ENCODE results near the gene GSG1. TPM values are rescaled to one million over a fixed set of nuclear protein-coding genes. Genes with fewer than 3 reads are reported as not detected.
"Not testable (repeated sequence)": the region's sequence is repeated elsewhere in the genome, so short reads cannot be mapped to it uniquely, and the experiment has no call there.

Gene GSG1
- total RNA-seq, 1 donor from 2014 or later, result 6.8 TPM

GRCh38 chr12:13094367-13094766 lies 9.1 kb downstream of the GSG1 start:
- H3K9ac ChIP-seq (ENCODE audit: low read depth in 1 of 3, low read length in 3 of 3), result no peak overlapping the region
- H3K36me3 ChIP-seq (ENCODE audit: control insufficient read depth in 3 of 3, insufficient read depth in 3 of 3, low read length in 3 of 3), result no peaks in the 10 kb centered on the region
- no peak overlapping the region for H3K4me3 ChIP-seq (ENCODE audit: low read length in 3 of 3)
- peaks cover 0 to 4% (median 0%) of the 10 kb centered on the region in 3 donors for H3K27me3 ChIP-seq (ENCODE audit: control insufficient read depth in 3 of 3, insufficient read depth in 3 of 3, low read length in 3 of 3)
- no peaks in the 10 kb centered on the region for H3K9me3 ChIP-seq (ENCODE audit: control insufficient read depth in 3 of 3, low read length in 3 of 3)
- H3K27ac ChIP-seq (ENCODE audit: low read depth, low read length), result no peak overlapping the region
- peaks cover 7 to 11% (median 8%) of the 10 kb centered on the region in 3 donors for H3K4me1 ChIP-seq (ENCODE audit: control insufficient read depth in 3 of 3, insufficient read depth in 3 of 3, low read length in 3 of 3)

DNA sequence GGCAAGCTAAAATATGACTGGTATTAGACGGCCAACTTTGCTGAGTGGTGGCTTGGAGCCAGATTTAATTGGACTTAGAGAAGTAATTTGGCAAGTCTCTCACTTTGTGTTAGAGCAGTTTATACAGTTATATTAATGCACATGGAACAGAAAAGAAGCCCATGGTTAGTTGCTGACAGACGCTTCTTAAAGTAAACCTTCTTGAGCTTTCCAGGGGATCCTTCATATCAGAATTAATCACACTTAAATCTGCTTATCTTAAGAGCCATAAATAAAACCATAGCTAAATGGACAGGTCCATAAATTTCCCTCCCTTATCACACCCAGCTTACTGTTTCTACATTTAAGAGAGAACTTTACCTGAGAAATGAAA lies 9.6 kb downstream of the GSG1 start:
- Histone ChIP-seq H3K9ac (ENCODE audit: low read depth in 1 of 3, low read length in 3 of 3) (no peak overlapping the region), H3K4me1 (ENCODE audit: control insufficient read depth in 3 of 3, insufficient read depth in 3 of 3, low read length in 3 of 3) (peaks cover 3 to 6% (median 3%) of the 10 kb centered on the region in 3 donors), H3K4me3 (ENCODE audit: low read length in 3 of 3) (no peak overlapping the region), H3K9me3 (ENCODE audit: control insufficient read depth in 3 of 3, low read length in 3 of 3) (no peaks in the 10 kb centered on the region), H3K36me3 (ENCODE audit: control insufficient read depth in 3 of 3, insufficient read depth in 3 of 3, low read length in 3 of 3) (no peaks in the 10 kb centered on the region), H3K27me3 (ENCODE audit: control insufficient read depth in 3 of 3, insufficient read depth in 3 of 3, low read length in 3 of 3) (peaks cover 0 to 4% (median 0%) of the 10 kb centered on the region in 3 donors), H3K27ac (ENCODE audit: low read depth, low read length) (no peak overlapping the region)

DNA sequence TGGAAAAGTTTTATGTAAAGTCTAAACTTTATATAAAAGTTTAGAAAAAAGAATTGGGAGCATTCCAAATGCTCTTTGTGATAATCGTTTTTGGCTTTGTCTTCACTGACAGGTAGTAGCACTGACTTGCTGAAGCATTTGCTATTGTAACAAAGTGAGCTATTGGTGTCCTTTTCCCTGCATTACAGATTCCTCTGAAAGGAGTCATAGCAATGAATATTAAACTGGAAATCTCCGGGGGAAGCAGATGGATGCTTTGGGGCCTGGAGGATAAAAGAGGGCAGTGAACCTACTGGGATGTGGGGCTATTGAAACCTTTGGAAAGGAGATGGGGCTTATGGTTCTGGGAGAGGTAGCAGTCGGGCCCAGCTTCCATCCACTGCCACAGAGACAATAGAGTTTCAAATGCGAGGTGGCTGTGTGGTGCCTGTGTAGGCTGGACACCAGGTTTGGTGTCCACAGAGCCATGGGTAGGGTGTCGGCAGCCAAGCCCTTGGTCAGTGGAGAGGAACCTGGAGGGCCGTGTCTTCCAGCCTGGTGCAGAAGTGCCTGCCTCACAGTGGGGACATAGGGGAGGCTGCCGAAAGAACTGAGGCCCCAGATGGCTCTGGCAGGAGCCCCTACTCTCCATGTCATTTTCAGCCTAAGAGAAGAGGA lies 10.1 kb downstream of the GSG1 start:
- peaks cover 0 to 3% (median 3%) of the 10 kb centered on the region in 3 donors for H3K4me1 ChIP-seq (ENCODE audit: control insufficient read depth in 3 of 3, insufficient read depth in 3 of 3, low read length in 3 of 3)
- H3K27ac ChIP-seq (ENCODE audit: low read depth, low read length), result no peak overlapping the region
- no peak overlapping the region for H3K4me3 ChIP-seq (ENCODE audit: low read length in 3 of 3)
- no peak overlapping the region for H3K9ac ChIP-seq (ENCODE audit: low read depth in 1 of 3, low read length in 3 of 3)
- H3K36me3 ChIP-seq (ENCODE audit: control insufficient read depth in 3 of 3, insufficient read depth in 3 of 3, low read length in 3 of 3), result no peaks in the 10 kb centered on the region
- peaks cover 0 to 4% (median 0%) of the 10 kb centered on the region in 3 donors for H3K27me3 ChIP-seq (ENCODE audit: control insufficient read depth in 3 of 3, insufficient read depth in 3 of 3, low read length in 3 of 3)
- H3K9me3 ChIP-seq (ENCODE audit: control insufficient read depth in 3 of 3, low read length in 3 of 3), result no peaks in the 10 kb centered on the region

DNA sequence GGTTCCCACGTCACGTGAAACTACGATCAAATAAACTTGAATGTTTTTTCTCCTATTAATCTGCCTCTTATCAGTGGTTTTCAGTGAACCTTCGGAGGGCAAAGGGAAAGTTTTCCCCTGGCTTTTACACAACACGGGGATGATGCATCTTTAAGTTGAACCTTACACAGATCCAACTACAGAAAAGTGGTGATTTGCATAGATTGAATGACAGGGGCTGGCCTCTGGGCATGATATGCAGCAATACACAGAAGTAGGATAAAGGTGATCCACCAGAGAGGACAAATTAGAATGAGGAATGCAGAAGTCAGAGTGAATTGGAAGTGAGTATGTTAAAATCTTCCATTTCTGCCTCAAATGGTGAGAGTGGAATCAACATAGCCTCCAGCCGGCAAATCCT lies 11.6 kb downstream of the GSG1 start:
- no peak overlapping the region for H3K9ac ChIP-seq (ENCODE audit: low read depth in 1 of 3, low read length in 3 of 3)
- H3K27me3 ChIP-seq (ENCODE audit: control insufficient read depth in 3 of 3, insufficient read depth in 3 of 3, low read length in 3 of 3), result no peaks in the 10 kb centered on the region
- H3K4me1 ChIP-seq (ENCODE audit: control insufficient read depth in 3 of 3, insufficient read depth in 3 of 3, low read length in 3 of 3), result no peaks in the 10 kb centered on the region
- H3K9me3 ChIP-seq (ENCODE audit: control insufficient read depth in 3 of 3, low read length in 3 of 3), result no peaks in the 10 kb centered on the region
- H3K4me3 ChIP-seq (ENCODE audit: low read length in 3 of 3), result no peak overlapping the region
- no peak overlapping the region for H3K27ac ChIP-seq (ENCODE audit: low read depth, low read length)
- no peaks in the 10 kb centered on the region for H3K36me3 ChIP-seq (ENCODE audit: control insufficient read depth in 3 of 3, insufficient read depth in 3 of 3, low read length in 3 of 3)

- H3K36me3 ChIP-seq (ENCODE audit: control insufficient read depth in 3 of 3, insufficient read depth in 3 of 3, low read length in 3 of 3), result peaks cover 0 to 2% (median 0%) of the 10 kb centered on the region in 3 donors
- H3K27ac ChIP-seq (ENCODE audit: low read depth, low read length), result no peak overlapping the region
- no peak overlapping the region for H3K9ac ChIP-seq (ENCODE audit: low read depth in 1 of 3, low read length in 3 of 3)
- H3K9me3 ChIP-seq (ENCODE audit: control insufficient read depth in 3 of 3, low read length in 3 of 3), result no peaks in the 10 kb centered on the region
- H3K4me3 ChIP-seq (ENCODE audit: low read length in 3 of 3), result no peak overlapping the region
- H3K4me1 ChIP-seq (ENCODE audit: control insufficient read depth in 3 of 3, insufficient read depth in 3 of 3, low read length in 3 of 3), result no peaks in the 10 kb centered on the region
- H3K27me3 ChIP-seq (ENCODE audit: control insufficient read depth in 3 of 3, insufficient read depth in 3 of 3, low read length in 3 of 3), result no peaks in the 10 kb centered on the region
These were observed 13.4 kb downstream of the GSG1 start for GRCh38 chr12:13090054-13090453.

DNA sequence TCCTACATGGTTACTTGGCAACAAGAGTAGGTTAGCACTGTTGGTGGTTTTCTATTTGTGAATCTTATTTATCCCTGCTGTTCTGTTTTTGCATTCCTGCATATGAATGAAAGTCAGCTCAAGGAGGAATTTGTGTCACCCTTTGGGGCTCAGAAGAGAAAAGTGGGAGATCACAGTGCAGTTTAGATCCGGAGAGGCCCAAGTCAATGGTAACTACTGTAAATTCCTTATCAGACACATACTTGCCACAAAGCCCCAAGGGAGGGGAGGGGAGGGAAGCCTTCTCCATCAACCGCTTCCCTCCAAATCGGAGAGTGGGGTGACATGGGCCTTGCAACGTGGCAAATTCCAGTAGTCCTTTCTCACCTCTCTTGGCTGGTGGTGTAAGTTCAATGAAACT lies 15.0 kb downstream of the GSG1 start:
- peaks cover 0 to 2% (median 0%) of the 10 kb centered on the region in 3 donors for H3K36me3 ChIP-seq (ENCODE audit: control insufficient read depth in 3 of 3, insufficient read depth in 3 of 3, low read length in 3 of 3)
- no peak overlapping the region for H3K27ac ChIP-seq (ENCODE audit: low read depth, low read length)
- no peak overlapping the region for H3K9ac ChIP-seq (ENCODE audit: low read depth in 1 of 3, low read length in 3 of 3)
- no peak overlapping the region for H3K4me3 ChIP-seq (ENCODE audit: low read length in 3 of 3)
- no peaks in the 10 kb centered on the region for H3K27me3 ChIP-seq (ENCODE audit: control insufficient read depth in 3 of 3, insufficient read depth in 3 of 3, low read length in 3 of 3)
- no peaks in the 10 kb centered on the region for H3K4me1 ChIP-seq (ENCODE audit: control insufficient read depth in 3 of 3, insufficient read depth in 3 of 3, low read length in 3 of 3)
- no peaks in the 10 kb centered on the region for H3K9me3 ChIP-seq (ENCODE audit: control insufficient read depth in 3 of 3, low read length in 3 of 3)

- H3K9ac ChIP-seq (ENCODE audit: low read depth in 1 of 3, low read length in 3 of 3), result no peak overlapping the region
- no peak overlapping the region for H3K4me3 ChIP-seq (ENCODE audit: low read length in 3 of 3)
- no peaks in the 10 kb centered on the region for H3K9me3 ChIP-seq (ENCODE audit: control insufficient read depth in 3 of 3, low read length in 3 of 3)
- H3K36me3 ChIP-seq (ENCODE audit: control insufficient read depth in 3 of 3, insufficient read depth in 3 of 3, low read length in 3 of 3), result peaks cover 0 to 2% (median 0%) of the 10 kb centered on the region in 3 donors
- H3K4me1 ChIP-seq (ENCODE audit: control insufficient read depth in 3 of 3, insufficient read depth in 3 of 3, low read length in 3 of 3), result no peaks in the 10 kb centered on the region
- H3K27ac ChIP-seq (ENCODE audit: low read depth, low read length), result no peak overlapping the region
- no peaks in the 10 kb centered on the region for H3K27me3 ChIP-seq (ENCODE audit: control insufficient read depth in 3 of 3, insufficient read depth in 3 of 3, low read length in 3 of 3)
These were observed 15.7 kb downstream of the GSG1 start for GRCh38 chr12:13087766-13088165.

DNA sequence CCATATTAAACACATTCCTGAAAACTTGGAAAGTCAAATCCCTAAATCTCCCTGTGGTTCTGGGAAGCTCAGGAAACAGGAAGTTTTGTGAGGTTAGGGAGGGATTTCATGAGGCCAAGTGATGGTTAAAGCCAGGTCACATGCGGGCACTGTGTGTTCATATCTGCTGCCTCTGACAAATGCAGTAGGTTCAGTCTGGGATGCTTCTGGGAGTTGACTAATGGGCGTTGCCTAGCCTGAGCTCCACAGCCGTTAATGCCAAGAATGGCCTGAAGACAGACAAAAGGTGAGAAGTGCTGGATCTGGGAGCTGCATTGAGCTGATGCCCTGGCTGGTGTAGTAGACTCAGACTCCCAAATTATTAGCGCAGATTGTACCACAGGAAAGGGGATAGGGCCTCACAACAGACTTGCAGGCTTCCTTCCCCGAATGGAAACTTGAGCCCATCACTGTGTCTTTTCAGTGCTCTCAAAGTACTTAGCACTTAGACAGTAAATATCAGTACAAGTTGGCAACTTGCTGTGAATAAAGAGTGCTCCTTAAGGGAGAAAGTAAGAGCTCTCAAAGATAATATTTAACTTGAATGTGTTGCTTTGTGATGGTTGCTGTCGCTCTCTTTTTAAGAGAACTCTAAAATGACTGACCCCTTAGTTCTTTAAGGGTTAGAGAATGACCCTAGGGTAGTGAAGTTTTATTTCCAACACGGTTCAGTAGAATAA lies 17.3 kb downstream of the GSG1 start:
- peaks cover 0 to 2% (median 2%) of the 10 kb centered on the region in 3 donors for H3K36me3 ChIP-seq (ENCODE audit: control insufficient read depth in 3 of 3, insufficient read depth in 3 of 3, low read length in 3 of 3)
- no peak overlapping the region for H3K4me3 ChIP-seq (ENCODE audit: low read length in 3 of 3)
- H3K9me3 ChIP-seq (ENCODE audit: control insufficient read depth in 3 of 3, low read length in 3 of 3), result no peaks in the 10 kb centered on the region
- no peaks in the 10 kb centered on the region for H3K27me3 ChIP-seq (ENCODE audit: control insufficient read depth in 3 of 3, insufficient read depth in 3 of 3, low read length in 3 of 3)
- H3K9ac ChIP-seq (ENCODE audit: low read depth in 1 of 3, low read length in 3 of 3), result no peak overlapping the region
- H3K27ac ChIP-seq (ENCODE audit: low read depth, low read length), result no peak overlapping the region
- no peaks in the 10 kb centered on the region for H3K4me1 ChIP-seq (ENCODE audit: control insufficient read depth in 3 of 3, insufficient read depth in 3 of 3, low read length in 3 of 3)

GRCh38 chr12:13084898-13085640 lies 18.4 kb downstream of the GSG1 start:
- no peaks in the 10 kb centered on the region for H3K27me3 ChIP-seq (ENCODE audit: control insufficient read depth in 3 of 3, insufficient read depth in 3 of 3, low read length in 3 of 3)
- no peak overlapping the region for H3K9ac ChIP-seq (ENCODE audit: low read depth in 1 of 3, low read length in 3 of 3)
- H3K4me1 ChIP-seq (ENCODE audit: control insufficient read depth in 3 of 3, insufficient read depth in 3 of 3, low read length in 3 of 3), result no peaks in the 10 kb centered on the region
- no peak overlapping the region for H3K4me3 ChIP-seq (ENCODE audit: low read length in 3 of 3)
- H3K36me3 ChIP-seq (ENCODE audit: control insufficient read depth in 3 of 3, insufficient read depth in 3 of 3, low read length in 3 of 3), result peaks cover 1 to 8% (median 3%) of the 10 kb centered on the region in 3 donors
- H3K9me3 ChIP-seq (ENCODE audit: control insufficient read depth in 3 of 3, low read length in 3 of 3), result no peaks in the 10 kb centered on the region
- no peak overlapping the region for H3K27ac ChIP-seq (ENCODE audit: low read depth, low read length)

DNA sequence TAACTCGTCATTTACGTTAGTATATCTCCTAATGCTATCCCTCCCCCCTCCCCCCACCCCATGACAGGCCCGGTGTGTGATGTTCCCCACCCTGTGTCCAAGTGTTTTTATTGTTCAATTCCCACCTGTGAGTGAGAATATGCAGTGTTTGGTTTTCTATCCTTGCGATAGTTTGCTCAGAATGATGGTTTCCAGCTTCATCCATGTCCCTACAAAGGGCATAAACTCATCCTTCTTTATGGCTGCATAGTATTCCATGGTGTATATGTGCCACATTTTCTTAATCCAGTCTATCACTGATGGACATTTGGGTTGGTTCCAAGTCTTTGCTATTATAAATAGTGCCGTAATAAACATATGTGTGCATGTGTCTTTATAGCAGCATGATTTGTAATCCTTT lies 19.8 kb downstream of the GSG1 start:
- not testable (repeated sequence) for H3K27ac ChIP-seq (ENCODE audit: low read depth, low read length); H3K9ac ChIP-seq (ENCODE audit: low read depth in 1 of 3, low read length in 3 of 3); H3K27me3 ChIP-seq (ENCODE audit: control insufficient read depth in 3 of 3, insufficient read depth in 3 of 3, low read length in 3 of 3); H3K4me1 ChIP-seq (ENCODE audit: control insufficient read depth in 3 of 3, insufficient read depth in 3 of 3, low read length in 3 of 3); H3K4me3 ChIP-seq (ENCODE audit: low read length in 3 of 3); H3K9me3 ChIP-seq (ENCODE audit: control insufficient read depth in 3 of 3, low read length in 3 of 3)
- H3K36me3 ChIP-seq (ENCODE audit: control insufficient read depth in 3 of 3, insufficient read depth in 3 of 3, low read length in 3 of 3), result peaks cover 6 to 12% (median 11%) of the 10 kb centered on the region in 3 donors

All from skeletal muscle tissue (tissue), 4 donors.